Breast epithelium (tissue), 3 donors: ENCODE data around the gene SLC37A1.

ENCODE experiments used
- POLR2A ChIP-seq: fragments of 450-650 bp; IDR thresholded peaks from one replicate; pipeline ENCODE4 v1.6.1; 2016; ENCODE audit warnings: antibody characterized with exemption, mild to moderate bottlenecking, moderate library complexity
- POLR2AphosphoS5 ChIP-seq, 3 donors: sonication (generic); formaldehyde crosslinking; IDR thresholded peaks; one replicate each; pipeline ENCODE4 v1.6.1; 2017; ENCODE audit warnings: antibody characterized with exemption in 3 of 3

GRCh38 chr21:42621819-42622177 is 108.1 kb downstream of the SLC37A1 start:
- TF ChIP-seq POLR2A (no peak), POLR2AphosphoS5 (IDR thresholded peaks at IDR 0.05) (no peak)
